ENCODE results near the gene PARD3.

DNA sequence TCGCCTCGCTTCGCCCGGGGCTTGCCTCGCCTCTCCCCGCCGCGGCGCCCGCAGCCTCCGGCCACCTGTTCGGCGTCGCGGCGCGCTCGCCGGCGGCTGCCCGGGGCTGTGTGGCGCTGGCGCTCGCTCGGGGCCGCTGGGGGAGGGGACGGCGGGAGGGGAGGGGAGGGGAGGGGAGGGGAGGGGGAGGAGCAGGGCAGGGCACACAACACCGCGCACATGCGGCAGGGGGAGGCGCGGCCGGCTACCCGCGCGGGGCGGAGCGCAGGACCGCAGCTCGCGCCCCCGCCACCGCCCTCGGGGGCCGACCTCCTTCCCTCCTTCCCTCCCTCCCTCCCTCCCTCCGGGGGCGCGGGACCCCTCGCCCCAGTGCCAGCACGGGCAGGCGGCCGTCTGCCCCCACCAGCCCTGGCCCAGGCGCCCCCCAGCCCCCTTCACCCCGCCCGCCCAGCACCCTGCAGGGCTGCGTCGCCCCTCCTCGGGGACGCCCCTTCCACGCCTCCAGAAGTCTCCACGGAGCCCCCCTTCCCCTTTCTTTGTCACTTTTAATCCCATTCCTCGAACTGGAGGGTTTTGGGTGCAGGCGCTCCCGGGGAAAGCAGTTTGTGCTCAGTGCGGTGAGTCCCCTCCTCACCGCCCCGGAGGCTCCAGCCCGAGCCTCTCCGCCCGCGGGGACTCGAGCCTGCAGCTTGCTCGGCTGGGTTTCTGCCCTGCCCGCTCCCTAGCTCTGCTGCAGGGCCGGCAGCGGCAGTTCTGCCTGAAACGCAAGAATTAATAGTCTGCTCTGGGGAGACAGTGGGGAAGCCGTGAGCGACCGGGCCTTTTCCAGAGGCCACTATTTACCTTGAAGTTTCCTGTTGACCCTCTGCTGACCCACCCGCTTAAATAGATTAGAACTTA, at the start of gene PARD3:
- TF ChIP-seq, protein P1, sequence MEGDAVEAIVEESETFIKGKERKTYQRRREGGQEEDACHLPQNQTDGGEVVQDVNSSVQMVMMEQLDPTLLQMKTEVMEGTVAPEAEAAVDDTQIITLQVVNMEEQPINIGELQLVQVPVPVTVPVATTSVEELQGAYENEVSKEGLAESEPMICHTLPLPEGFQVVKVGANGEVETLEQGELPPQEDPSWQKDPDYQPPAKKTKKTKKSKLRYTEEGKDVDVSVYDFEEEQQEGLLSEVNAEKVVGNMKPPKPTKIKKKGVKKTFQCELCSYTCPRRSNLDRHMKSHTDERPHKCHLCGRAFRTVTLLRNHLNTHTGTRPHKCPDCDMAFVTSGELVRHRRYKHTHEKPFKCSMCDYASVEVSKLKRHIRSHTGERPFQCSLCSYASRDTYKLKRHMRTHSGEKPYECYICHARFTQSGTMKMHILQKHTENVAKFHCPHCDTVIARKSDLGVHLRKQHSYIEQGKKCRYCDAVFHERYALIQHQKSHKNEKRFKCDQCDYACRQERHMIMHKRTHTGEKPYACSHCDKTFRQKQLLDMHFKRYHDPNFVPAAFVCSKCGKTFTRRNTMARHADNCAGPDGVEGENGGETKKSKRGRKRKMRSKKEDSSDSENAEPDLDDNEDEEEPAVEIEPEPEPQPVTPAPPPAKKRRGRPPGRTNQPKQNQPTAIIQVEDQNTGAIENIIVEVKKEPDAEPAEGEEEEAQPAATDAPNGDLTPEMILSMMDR (IDR thresholded peaks at IDR 0.05) = no peak
- TF ChIP-seq POLR2A (IDR thresholded peaks at IDR 0.05) = no peak
